ENCODE results near the gene WNT3.
"Not testable (repeated sequence)": the region's sequence is repeated elsewhere in the genome, so short reads cannot be mapped to it uniquely, and the experiment has no call there.

WNT3 gene

GRCh38 chr17:46764000-46764708 is 54.3 kb downstream of the WNT3 start:
- DNase-seq = no peak

- no peak for DNase-seq
Observed at GRCh38 chr17:46763416-46763815, 55.1 kb downstream of the WNT3 start.

DNA sequence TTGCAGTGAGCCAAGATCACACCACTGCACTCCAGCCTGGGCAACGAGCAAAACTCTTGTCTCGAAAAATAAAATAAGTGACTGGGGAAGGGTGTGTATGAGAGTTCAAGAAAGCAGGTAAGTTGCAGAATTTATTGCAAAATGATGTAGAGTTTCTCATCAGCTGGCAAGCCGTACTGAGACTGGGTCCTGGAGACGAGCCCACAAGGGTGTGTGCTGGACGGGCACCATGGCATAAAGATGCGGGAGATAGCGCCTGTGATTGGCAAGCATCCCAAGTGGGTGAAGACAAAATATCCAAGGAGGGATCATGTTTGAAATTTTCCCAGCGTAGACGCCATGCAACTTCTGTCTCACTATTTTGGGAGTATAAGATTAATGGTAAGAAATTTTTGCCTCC is 59.4 kb downstream of the WNT3 start:
- DNase-seq = no peak

DNA sequence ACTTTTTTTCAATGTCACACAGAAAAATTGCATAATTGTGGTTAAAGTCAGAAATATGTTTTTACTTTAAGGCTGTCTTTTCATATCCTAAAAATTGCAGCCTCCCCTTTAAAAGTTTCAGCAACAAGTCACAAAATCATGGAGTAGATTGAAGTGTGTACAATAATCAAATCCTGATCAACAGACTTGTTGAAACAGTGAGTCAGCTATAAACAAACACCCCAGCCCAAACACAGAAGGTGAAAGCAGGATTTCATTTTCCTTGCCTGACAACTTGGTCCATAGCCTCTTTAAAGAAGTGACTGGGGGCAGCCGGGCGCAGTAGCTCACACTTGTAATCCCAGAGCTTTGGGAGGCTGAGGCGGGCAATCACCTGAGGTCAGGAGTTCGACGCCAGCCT is 59.9 kb downstream of the WNT3 start:
- no peak for DNase-seq

DNA sequence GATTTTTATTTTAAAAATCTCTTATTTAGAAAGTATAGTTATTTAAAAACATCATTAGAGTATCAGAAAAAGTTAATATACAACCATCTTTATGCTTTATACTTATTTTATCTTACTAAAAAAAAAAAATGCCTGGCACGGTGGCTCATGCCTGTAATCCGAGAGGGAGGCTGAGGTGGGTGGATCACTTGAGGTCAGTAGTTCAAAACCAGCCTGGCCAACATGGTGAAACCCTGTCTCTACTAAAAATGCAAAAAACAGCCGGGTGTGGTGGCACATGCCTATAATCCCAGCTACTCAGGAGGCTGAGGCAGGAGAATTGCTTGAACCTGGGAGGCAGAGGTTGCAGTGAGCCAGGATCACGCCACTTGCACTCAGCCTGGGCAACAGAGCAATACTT is 60.9 kb downstream of the WNT3 start:
- not testable (repeated sequence) for DNase-seq

DNA sequence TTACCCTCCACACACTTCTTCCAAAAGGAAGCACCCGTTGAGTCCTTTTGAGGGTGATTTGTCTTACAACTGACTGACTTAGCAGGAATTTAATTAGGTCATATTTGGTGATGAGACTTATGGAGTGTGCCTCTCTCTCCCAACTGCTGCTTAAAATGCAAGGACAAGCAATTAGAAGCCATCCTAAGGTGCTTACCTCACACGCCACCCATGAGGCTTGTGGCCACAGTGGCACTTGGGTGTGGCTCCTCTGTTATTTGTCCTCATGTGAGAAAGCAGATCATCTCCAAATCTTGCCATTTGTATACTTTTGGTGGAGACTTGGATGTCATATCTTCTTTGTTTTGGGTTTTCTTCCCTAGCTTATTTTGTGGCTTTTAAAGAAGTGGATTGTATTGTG is 61.6 kb downstream of the WNT3 start:
- no peak for DNase-seq

GRCh38 chr17:46756081-46756735 is 62.3 kb downstream of the WNT3 start:
- no peak for DNase-seq

DNA sequence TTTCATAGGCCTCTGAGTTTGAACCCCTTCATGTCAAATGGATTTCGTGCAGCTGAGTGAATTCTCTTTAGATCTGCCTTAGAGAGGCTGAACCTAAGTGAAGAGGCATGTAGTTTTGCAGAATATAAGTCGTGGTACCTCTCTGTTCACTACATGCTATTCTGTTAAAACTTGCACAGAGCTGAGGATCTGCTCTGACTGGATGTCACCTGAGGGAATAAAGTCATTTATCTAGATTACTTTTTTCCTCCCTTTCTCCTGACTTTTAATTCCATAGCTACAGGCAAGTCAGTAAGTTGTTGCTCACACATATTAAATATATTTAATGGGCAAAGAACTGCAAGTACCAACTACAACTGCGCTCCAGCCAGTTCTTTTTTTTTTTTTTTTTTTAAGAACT is 64.7 kb downstream of the WNT3 start:
- no peak for DNase-seq

DNA sequence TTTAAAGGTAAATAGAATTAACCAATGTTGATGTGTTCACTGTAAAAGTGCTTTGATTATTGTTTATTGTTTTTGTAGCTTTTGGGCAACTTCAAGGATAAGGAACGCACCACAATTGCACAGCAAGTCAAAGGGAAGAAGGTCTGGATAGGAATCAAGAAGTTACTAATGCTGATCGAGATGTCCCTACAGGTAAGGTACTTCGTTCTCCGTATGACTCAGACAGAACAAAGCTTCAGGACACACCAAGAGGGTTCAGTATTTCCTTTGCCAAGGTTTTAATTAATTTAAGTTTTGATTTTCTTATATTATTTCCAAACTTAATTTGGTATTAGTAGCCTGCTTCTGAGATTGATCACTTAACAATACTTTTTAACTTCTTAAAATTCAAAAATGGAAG is 67.1 kb downstream of the WNT3 start:
- no peak for DNase-seq

DNA sequence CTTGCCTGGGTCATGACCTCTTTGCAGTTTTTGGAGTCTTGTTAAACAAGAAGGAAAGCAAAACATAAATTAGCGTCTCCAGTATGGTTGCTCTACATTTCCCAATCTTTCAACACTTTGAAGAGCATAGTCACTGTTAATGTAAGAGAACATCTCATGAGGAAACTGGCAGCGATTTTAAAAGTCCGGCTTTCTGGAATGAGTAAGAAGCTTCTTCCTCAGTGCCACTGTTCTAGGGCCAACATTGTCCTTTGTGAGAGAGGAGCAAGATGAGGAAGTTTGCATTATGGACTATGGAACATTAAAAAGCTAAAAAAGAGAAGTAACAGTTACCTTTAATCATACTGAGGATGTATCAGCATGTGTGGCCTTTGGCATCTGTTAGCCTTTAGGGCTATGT is 73.1 kb downstream of the WNT3 start:
- DNase-seq = no peak

- DNase-seq = no peak
Observed at GRCh38 chr17:46744441-46744840, 74.1 kb downstream of the WNT3 start.

DNA sequence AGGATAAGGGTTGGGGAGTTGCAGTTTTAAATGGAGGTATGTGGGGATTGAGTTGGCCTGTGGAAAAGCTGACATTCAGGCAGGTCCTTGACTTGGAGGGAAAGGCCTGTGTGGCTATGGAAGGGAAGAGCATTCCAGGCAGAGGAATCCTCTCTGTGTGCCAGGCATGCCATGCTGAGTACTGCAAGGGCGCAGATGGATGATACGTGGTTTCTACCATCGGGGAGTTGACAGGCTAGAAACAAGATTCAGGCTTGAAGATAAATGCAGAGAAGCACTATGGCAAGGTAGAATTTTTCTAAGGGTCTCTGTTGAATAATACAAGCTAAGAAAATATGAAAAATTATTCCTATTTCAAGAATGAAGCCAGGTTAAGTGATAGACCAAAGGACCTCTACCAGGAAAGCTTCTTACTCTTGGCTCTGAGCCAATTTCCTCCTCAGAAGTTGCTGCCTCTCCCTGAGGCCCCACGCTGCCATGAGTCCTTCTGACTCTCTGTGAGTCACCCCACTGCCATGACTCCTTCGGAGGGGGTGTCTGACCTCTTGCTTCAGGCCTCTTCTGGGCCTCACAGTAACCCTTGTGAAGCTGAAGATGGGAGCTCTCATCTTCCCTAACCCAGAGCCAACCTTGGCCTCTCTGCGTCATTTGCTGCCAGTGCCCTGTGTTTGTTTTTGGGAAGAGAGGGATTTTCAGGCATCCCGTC is 75.8 kb downstream of the WNT3 start:
- no peak for DNase-seq

DNA sequence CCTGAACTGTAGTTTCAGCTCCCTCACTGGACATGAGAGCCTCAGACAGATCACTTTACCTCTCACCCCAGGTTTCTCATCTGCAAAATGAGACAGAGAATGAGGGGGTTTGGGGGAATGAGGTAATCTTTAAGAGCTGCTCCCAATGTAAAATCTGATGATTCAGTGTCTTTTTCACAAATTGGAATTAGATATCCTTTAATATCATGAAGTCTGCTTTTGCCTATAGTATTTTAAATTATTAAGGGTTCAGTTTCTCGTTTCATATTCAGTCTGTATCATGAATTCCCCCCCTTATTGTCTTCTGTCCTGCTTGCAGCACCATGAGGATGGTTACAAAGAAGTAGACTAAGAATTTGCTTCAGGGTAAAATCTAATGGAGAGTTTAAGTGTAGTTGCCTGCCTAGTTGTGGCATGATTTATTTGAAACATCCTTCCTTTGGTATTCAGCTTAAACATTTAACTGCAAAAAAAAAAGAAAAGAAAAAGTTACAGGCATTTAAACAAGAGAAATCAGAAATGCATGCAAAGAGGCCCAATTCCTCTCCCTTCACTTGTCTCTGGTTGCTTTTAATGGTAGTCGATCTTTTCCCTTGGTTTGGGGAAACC is 77.3 kb downstream of the WNT3 start:
- no peak for DNase-seq

DNA sequence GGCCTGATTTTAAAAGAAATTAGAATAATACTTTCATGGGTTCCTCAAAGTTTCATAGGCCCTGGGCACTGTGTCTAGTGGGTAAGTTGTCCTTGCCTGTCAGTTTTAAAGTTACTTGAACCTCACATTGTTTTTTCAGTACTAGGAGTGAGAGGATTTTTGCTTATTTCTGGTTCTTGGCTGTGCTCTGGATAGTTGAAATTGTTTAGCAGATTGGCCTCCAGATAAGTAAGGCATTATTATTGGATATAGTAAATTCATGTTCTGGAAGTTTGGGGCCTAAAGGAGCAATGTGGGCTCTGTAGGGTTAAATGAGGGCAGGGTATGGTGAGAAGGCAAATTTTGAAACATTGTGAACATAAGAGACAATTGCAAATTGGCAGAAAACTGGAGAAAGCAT is 78.5 kb downstream of the WNT3 start:
- no peak for DNase-seq

DNA sequence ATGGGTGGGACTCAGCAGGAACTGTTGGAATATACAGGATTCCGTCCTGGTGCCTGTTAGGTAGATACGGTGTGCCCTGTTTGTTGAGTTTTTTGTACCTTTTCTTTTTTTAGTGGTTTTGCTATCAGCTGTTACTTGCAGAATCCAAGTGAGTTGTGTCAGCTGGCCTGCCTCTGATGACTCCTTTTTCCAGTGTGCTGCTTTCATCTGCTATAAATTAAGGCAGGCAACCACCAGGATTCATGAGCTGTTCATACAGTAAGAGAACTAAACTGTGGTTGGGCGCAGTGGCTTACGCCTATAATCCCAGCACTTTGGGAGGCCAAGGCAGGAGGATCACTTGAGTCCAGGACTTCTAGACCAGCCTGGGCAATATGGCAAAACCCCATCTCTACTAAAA is 79.9 kb downstream of the WNT3 start:
- no peak for DNase-seq

DNA sequence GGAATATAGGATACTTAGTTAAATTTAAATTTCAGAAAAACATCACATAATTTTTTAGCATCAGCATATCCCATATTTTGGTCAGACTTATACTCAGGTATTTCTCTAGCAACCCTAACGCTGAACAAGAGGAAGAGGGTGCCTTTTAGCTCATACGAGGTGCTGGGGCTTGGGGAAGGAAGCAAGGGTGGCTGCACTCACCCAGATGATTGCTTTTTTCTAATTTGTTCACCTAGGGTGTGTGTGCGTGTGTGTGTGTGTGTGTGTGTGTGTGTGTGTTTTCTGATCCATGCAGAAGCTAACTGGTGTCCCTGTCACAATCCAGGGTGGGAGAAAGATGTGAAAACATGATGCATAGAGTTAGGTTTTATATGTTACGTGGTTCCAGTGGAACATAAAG is 81.2 kb downstream of the WNT3 start:
- DNase-seq = no peak

GRCh38 chr17:46736100-46736499 is 82.4 kb downstream of the WNT3 start:
- no peak for DNase-seq

- DNase-seq = no peak
Observed at GRCh38 chr17:46733837-46734475, 84.5 kb downstream of the WNT3 start.

DNA sequence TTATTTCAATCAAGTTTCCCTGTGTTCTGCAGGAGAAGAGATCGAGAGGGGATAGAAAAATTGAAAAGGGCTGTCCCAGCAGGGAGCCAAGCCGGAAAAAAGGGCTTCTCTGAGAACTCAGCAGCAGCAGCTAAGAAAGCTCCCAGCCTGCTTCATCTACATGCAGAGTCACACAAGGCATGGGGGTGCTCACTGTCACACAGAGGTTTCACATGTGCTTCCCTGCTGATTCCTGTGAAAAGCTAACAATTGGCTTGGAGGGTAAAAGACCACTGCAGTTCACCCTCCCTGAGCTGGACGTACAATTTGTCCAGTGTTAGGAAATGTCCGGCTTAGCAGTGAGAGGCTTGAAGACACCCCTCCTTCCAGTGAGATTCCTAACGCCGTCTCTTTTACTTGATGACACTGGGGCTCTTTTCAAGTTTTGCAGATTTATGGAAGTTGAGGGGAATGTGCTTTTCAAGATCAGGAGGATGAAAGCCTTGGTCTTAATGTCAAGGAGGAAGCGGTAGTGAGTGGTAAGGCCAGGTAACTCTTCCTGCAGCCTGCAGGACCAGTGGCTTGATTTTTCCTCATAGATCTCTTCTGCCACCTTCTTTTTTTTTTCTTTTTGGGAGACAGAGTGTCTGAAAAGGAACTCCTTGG is 85.6 kb downstream of the WNT3 start:
- DNase-seq = no peak

DNA sequence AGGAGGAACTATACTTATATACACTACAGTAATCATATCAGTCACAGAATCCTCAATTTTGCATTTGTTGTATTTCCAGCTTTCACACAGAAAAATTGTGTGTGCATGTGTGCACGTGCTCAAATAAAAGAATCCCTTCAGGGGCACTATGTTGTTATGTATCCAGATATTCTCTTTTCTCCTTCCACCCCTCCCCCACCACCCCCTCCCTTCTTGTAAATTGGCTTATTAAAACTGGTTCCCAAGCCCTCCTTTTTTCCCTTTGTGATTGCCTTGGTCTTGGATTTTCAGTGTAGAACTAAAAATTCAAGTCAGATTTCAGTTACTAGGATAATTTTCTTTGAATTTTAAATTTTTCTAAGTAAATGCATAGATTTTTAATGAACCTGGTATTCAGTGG is 86.3 kb downstream of the WNT3 start:
- DNase-seq = no peak

- no peak for DNase-seq
Observed at GRCh38 chr17:46730679-46731078, 87.8 kb downstream of the WNT3 start.

DNA sequence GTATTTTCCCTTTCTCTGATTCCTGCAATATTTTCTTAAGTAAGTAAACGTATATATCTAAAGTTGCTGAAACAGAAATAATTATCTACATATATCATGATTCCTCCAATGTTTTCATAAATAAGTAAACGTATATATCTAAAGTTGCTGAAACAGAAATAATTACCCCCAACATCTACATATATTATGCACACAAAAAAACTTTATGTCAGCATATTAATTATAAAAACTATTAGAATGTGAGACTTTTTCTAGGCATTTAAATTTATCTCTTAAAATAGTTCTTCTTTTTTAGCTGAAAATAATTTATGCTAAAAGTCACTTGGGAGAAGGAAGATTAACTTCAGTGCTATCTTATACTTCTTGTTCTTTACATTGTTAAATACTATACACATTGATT is 88.5 kb downstream of the WNT3 start:
- no peak for DNase-seq
